ENCODE measurements around the gene PPFIBP2.

PPFIBP2 gene

DNA sequence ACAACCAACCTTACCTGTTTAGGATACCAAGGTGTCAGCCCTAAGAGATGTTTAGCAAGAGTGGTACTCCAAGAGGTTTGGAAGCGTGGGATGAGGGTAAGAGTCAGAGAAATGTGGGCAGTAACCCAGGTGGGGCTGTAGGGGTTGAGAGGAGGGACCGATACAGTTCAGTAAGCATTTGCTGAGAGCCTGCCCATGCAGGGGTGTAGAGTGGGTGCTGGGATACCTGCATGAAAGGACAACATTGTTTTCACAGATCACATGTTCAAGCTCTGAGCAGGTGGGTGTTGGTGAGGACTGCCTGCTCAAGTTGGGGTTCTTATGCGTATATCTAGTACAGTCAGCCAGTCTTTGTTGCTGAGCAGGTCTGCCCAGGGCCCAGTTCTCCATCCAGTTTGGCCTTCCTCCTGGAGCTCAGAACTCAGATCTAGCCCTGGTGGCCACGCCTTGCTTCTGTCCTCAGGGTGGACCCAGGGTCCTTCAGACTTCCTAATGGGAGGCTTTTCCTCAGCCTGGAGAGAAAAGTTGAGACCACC, 14.8 kb downstream of the PPFIBP2 start:
- DNase-seq, result no peak

DNA sequence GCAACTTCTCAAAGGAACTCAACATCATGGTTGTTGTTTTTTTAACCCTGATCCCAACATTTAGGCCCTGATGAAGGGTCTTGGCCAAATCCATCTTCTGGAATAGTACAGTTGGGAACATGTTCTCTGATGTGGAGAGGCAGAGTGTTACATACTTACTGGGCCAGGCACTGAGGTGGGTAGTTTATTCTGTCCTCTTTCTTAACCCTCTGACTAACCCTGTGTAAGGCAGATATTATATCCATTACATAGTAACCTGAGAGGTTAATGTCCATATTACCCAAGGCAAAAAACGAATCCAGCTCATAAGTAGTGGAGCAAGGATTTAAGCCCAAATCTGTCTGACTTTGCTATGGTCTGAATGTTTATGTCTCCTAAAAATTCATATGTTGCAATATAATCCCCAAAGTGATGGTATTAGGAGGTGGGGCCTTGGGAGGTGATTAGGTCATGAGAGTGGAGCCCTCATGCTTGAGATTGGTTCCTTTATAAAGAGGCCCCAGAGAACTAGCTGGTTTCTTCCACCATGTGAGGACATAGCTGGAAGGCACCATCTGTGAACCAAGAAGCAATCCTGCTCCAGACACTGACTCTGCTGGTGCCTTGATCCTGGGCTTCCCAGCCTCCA, 16.3 kb downstream of the PPFIBP2 start:
- DNase-seq, result no peak

DNA sequence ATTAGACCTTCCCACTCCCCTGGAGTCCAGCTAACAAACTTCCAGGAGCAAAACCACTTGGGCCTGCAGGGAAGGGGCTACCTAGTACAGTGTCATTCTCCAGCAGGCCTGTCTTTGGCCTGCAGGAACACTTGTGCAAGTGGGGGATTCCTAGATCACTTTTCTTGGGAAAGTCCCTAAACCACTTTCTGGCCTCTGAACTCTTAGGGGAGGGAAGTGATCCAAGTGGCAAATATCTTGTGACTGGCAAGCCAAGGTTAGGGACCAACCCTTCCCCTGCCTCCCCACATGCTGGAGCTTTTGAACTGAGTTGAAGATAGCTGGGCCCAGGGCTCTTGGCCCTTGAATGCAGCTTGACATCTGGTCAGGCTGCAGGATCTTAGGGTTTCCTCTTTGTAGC, 17.2 kb downstream of the PPFIBP2 start:
- no peak for DNase-seq

DNA sequence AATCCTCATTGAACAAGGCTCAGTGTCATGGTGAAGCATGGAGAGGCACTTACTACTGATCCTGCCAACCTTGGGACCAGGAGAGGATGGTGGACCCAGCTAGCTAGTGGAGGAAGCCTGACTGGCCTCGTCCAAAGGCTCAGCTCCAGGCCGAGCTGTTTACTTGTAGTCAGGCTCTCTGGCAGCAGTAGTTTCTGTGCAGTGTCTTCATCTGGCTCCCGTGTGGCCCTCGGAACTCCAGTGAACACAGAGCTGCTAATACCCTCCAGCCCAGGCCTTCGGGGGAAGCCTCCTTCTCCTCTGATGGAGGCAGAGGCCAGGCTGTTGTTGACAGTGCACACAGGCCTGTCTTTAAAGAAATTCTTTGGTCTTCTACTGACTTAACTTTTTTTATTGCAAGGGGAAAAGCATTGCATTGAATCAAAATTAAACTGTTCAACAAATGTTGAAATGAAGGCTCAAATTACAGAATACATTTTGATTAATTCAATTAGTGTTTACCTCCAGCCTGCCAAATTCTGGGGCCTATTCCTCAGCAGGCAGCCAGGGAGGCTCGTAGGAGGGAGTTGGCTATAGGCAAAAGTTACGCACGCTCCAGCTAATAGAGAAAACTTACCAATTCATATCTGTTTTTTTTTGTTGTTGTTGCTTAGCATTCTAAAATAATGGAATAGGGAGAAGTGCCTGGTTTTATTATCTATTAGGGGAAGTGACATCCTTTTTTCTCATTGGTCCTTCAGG, 18.8 kb downstream of the PPFIBP2 start:
- DNase-seq, result no peak

DNA sequence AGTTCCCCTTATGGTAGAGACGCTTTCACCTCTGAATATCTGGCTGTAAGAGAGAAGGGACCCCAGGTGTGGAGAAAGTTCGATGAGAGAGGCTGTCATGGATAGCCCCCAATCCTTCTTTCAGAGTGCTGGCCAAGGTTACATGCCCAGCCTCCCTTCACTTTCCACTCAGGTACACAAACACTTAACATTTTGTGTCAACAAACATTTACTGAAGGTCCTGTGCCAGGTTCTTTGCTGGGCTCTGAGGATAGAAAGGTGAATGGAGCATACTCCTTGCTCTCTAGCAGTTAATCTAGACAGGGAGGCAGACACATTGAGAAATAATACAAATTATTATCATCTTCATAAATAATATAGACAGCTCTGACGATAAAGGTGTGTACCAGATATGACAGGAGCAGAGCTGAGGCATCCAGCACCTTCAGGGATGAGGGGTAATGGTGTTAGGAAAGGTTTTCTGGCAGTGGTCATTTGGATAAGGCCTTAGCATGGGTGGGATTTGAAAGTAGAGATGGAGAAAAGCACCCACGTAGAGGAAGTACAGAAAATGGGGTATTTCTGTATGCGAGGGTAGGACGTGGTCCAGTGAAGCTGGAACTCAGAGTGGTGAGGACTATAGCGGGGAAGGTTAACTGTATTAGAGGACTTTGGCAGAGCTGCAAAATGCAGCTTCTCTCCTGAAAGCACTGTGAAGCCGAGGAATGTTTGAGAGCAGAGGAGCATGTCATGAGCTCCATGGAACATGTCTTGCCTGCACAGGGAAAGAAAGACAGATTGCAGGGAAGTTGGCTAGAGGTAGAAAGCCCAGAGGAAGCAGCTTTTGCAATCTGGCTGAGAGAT, 19.6 kb downstream of the PPFIBP2 start:
- DNase-seq, result no peak

DNA sequence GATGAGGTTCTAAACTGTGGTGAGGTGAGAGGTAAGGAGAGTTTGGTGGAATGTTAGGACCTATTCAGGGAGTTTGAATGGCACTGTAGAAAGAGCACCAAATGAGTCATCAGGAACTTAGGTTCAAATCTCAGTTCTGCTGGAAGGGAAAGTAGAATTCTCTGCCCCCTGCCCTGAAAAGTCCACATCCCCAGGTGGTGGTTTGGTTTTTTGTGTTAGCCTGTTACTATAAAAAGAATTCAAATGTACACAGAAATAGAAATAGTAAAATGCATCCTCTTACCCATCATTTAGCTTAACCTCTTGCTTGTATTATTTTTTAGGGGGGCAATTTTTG, 20.2 kb downstream of the PPFIBP2 start:
- DNase-seq, result no peak

DNA sequence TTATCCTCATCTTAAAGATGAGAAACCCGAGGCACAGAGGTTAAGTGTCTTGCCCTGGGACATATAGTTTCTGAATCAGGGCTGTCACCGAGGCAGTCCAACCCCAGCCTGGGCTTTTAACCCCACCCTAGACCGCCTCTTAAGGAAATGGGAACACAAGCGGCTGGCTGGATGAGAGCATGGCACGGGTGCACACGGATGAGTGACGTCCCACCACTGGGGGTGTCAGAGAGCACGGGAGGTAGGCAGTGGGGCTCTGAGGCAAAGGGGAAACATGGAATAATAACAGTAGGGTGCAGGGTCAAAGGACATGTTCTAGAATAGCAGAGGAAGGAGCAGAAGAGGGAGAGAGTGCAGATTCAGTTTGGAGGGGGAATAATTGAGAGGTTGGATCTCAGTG, 22.3 kb downstream of the PPFIBP2 start:
- DNase-seq, result peak in 1 of 2 experiments; percentile 7

DNA sequence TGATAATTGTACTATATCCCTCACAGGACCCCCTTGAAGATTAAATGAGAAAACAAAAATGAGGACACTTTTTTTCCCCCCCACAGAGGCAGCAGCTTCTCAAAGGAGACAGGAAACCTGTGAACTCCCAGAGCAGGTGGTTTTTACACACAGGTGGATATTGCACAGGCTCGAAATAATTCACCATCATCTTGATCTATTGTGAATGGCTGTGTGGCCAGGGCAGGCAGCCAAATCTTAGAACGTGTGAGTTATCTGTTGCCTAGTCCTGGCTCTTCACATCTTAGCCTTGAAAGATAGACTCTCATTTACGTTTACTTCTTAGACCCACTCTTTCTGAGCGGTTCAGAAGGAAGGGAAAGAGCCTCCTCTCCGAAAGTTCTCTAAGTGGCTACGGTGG, 23.5 kb downstream of the PPFIBP2 start:
- no peak for DNase-seq

DNA sequence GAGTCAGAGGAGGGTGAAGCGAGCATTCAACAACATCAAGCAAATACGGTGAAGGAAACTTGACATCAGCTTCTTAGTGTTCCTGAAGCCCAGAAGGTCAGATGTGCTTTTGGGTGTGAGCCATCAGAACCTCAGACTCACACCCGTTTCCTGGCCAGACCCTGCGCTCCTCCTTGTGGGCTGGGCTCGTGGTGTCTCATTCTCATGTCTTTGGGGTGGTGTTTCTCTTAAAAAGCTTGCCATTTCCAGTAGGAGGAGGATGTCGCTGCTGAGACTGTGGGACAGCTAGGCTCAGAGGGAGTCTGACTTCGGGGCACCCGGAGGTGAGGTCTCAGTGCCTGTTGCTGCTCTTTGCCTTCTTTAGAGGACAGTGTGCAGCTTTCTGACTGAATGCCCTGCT, 24.2 kb downstream of the PPFIBP2 start:
- DNase-seq, result no peak

DNA sequence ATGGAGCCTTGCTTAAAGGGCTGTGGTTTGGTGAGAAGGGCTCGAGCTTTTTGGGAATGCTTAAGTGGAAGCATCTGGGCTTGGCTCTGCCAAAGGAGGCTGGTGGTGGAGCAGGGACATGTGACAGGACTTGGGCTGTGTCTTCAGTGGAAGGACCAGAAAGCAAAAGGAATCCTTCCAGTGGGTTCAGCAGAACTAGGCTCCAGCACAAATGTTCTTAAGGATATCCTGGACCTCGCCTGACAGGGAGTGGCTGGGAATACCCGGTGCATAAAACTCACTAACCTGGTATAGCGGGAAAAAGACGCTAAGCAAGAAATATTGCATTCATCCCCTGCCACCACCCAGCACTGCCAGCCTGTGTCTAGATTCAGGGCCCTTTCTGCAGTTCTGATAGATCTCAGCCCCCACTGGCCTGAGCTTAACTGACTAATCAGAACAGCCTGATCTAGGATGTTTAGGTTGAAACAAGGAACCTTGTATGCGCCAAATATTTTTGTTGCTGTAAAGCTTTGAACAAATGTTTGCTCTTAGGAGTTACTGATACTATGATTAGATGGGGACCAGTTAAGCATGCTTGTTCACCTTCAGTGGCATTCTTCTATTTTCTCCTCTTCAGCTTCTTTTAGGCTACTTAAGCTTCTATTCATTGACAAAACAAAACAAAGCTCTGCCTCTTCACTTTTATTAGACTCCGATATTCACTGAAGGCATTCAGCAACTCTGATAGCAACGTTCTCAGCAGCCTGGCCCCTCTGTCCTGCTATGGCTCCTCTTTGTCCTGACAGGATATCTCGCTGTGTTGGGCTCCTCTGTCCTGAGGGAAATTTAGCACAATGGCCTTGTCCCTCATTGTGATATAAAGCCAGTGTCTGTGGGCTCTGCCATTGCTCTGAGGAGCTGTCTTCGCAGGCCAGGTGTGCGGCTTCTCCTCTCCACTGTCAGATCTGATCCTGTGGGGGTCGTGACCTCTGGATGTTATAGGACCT, 25.0 kb downstream of the PPFIBP2 start:
- DNase-seq, result no peak

DNA sequence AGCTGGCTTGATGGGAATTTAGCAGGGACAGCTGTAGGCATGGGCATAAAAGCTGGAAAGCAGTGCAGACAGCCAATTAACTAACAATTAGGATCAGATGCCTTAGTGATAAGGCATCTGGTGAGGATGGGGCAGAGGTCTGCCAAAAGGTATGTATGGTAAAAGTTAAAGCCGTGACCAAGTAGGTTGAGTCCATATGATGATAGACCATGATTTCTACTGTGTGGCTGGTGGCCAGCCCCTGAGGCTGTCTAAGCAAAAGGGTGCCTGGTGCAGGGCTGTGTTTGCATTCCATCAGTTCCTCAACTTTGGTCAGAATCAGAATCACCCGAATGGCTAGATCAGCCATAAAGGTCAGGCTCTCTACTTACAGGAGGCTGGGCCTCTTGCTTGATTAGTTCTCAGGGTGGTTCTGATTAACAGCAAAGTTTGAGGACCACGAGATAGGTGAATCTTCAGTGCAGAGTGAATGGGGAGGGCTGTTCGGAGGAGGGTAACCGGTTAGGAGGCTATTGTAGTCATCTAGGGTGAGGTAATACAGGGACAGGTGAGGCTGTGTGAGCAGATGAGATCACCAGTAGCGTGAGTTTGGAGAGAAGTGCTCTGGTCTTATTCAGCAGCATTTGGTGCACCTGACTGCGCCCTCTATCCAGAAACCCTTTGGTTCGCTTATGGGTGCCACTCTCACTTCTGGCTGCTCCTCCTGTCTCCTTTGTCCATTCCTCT, 27.2 kb downstream of the PPFIBP2 start:
- no peak for DNase-seq

DNA sequence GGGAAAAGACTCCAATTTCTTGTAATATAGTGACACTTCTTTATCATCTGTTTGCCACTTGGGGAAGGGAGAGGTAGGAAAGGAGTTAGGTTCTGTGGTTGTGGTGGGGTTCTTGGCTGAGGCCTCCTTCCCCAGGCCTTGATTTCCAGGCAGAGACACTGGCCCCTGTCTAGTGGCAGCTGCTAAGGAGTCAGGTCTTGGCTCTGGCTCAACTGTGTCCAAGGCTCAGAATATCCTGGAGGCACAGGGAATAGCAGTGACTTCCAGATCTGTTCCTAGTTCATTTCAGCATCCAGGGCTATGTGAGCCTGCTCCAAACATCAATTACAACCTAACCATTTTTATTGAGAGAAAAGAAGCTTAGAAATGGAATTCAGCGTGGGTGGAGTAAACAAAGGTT, 29.5 kb downstream of the PPFIBP2 start:
- no peak for DNase-seq

DNA sequence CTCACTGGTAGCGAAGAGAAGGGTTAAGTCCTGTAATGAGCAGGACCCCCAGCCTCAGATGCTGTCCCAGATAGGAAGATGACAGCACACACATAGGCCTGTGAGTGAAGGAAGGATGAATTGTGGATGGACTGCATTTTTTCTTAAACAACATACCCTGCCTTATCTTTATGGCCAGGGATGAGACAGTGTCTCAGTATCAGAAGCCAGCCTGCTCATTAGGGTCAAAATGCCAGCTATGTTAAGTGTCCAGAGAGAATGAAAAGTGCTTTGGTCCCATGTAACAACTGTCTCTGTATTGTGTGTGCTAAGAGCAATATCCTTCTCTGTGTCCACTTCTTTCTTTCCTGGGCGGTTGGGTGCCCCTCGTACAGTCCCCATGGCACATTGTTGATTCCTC, 30.2 kb downstream of the PPFIBP2 start:
- no peak for DNase-seq

DNA sequence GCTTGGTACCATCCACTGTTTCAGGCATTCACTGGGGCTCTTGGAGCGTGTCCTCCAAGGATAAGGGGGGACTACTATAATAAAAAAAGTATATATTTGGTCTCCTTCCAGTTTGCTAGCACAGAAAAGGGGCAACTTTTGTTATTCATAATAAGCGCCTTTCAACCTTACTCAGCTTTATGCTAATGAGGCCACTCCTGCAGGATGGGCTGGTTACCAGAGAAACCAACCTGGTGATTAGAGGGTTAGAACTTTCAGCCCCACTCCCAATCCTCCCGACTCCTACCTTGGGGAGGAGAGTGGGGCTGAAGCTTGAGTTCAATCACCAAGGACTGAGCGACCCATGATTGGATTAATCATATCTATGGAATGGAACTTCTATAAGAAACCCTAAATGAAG, 31.8 kb downstream of the PPFIBP2 start:
- no peak for DNase-seq

DNA sequence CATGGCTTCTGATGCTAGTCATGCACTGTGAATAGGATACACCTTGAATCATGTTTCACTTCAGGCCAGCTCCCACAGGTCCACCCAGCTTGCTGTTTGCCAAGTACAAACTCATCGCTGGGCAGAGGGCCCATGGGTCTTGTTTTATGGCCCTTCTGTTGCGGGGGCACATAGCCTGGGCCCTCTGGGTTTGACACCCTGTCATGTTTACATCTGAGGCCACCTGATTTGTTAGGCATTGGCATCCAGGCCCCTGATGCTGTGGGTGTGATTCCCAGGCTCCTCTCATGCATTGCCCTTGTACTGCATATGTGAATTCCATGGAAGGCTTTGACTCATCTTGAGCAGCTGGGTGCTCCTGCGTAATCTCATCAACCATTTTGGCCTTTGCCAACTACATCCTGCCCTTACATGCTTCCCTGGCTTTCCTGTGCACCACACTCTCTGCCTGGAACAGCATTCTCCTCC, 32.6 kb downstream of the PPFIBP2 start:
- DNase-seq, result no peak

DNA sequence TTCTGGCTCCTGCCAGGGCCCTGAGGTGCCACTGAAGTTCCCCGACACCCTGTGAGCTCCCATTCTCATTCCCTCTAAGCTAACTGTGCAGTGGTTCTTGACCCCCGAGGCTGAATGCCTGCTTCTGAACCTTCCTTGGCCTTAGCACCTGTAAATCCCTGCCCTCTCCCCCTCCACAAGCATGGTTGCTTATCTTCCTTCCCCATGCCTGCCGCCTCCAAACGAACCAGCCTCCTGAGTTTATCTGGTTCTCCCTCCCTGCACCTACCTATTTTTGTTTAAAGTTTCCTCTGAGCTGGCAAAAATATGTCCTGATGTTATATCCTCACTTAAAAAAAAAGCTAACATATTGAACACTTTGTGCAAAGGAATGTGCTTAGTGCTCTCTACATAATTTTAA, 33.9 kb downstream of the PPFIBP2 start:
- DNase-seq, result no peak

DNA sequence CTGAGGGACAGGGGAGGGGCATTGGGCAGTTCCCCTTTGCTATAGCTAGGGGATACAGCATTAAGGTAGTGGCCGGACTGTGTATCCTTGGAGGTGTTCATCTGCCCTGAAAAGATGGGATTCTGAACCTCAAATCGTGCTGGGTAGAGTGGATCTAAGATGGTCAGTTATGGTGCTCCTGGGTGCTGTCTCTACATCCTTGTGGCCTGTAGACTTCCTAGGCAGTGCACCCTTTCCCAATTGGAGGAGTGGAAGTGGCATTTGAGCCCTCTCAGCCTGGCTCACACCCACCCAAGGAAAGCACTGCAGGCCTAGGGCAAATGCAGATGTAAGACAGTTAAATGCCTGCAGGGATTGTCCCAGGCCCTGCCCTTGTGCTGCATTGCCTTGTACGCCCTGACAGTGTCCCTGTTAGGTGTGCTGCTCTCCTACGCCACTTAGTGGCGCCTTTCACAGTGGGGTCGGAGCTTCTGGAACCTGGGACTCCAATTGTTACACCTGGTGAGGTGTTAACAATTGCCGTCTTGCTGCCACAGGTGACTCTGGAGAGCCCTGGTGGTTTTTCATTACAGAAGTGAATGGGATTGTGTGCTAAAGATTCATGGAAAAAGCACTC, 35.0 kb downstream of the PPFIBP2 start:
- DNase-seq, result peak in 1 of 2 experiments; percentile 1

DNA sequence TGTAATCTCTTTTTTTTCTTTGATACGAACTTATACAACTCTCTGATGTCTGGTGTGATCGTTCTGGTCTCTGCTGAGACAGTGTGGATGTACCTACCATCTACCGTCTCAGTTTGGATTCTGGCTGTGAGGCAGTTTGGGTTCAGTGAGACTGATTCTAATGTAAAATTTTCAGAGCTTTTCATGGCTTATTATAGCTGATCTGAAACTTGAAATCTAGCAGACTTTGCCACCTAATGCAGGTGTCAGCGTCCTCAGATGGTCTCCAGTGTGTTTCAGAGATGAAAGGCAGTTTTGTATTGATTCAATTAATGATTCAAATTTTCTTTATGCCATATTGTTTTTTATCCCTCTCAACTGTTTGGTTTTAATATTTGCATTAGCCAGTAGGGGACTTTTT, 35.9 kb downstream of the PPFIBP2 start:
- DNase-seq, result no peak

DNA sequence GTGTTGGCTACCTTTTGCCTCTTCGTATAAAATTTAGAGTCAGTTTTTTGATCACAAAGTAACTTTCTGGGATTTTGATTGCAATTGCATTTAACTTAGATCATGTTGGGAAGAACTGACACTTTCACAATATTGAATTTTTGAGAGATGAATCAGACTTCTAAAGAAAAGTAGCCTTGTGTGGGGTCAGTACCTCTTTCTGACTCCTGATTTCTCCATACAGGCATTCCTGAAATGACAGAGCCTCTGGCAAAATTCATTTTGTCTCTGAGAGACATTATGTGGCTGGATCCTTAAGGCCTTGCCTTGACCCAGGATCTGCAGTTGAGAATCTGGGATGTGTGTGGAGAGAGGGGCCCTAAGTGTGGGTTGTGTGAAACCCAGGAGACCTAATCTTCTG, 37.8 kb downstream of the PPFIBP2 start:
- no peak for DNase-seq

DNA sequence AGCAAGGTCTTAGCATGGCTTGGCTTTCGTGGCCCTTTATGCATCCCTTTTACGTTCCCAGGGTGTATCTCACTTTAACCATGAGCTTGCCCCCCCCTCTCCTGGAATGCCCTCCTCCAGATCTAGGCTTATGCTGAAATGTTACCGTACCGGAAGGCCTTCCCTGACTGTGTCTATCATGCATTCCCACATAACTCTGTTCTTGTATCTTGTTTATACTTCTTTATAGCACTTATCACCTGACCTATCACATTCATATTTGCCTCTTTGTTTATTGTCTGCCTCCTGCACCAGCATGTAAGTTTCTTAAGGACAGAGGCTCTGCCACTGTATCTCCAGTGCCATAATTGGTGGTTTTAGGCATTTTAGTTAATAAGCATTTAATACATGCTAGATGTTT, 38.9 kb downstream of the PPFIBP2 start:
- DNase-seq, result no peak

DNA sequence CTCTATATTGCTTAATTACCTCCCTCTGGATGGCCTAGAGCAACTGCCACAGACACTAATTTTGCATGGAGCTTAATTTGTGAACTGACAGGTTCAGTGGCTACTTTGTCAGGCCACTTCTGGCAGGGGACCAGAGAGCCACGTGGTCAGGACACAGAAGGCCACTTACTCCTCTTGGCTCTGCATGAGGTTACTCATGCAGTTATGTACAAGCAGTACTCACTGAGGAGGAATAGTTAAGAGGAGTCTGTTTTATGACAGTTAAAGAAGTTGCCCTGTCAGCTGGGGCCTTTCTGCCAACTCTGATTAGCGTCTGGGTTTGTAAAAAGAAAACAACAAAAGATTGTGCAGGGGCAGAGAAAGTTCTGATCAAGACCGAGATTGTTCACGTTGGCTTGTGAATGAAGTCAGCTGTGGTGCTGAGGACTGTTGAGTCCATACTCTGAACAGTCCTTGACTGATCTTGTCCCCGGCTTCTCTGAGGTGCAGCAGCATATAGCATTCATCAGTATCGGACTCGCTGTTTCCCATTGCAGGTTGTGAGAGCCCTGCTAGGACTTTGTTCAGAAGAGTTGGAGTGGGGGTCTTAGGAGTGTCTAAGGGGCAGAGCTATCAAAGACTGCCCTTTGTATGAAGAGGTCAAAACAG, 41.4 kb downstream of the PPFIBP2 start:
- DNase-seq, result no peak
